ENCODE results near the gene PRSS50.
A peak's percentile ranks its signal among the peaks of the same experiment; 100 is the strongest.

Gene PRSS50

DNA sequence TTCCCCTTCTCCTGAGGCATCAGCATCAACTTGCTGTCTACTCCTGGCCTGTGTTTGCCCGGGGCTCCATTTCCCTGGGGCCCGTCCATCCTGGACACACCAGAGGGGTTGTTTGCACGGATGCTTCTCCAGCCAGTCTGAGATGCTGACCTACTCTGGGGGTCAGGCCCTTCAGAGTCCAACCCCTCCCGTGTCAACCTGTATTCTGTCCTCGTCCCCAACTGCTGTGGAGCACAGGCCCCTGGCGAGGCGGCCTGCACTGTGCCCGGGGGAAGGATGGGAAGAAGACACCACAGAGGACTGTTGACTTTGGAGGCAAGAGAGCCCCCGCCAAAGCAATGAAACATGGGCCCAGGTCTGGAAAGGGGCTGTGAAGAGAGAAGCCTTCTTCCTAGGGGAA lies 50.0 kb downstream of the PRSS50 start:
- DNase-seq: no peak

- no peak for DNase-seq
Observed at GRCh38 chr3:46667061-46667621, 50.5 kb downstream of the PRSS50 start.

- DNase-seq: no peak
Observed at GRCh38 chr3:46666453-46666845, 51.2 kb downstream of the PRSS50 start.

GRCh38 chr3:46665763-46666452 lies 51.8 kb downstream of the PRSS50 start:
- peak; percentile 42 for DNase-seq

GRCh38 chr3:46664971-46665762 lies 52.5 kb downstream of the PRSS50 start:
- peak; percentile 54 for DNase-seq

GRCh38 chr3:46664188-46664970 lies 53.3 kb downstream of the PRSS50 start:
- DNase-seq: peak; percentile 54

DNA sequence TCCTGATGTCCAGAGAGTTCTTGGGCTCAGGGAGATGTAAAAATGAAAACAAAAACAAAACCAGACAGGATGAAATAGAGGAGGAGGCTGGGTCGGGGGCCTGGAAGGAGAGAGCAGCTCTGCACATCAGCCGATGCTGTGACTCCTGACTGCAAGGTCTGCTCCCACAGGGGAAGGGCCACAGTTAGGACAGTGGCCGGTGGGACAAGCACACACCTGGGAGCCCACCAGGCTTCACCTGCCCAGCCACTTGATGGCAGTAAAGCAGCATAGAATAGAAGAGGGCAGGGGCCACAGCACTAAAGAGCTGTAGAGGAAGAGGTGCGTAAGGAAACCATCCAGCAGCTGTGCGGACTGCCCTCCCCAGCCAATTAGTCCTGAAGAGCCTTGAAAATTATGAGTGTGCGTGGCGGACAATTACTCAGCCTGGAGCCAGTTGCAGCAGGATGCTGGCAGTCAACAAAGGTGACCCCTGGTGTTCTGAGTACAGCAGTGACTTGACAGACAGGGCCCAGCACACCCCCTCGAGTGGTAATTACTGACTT lies 54.0 kb downstream of the PRSS50 start:
- peak; percentile 54 for DNase-seq

GRCh38 chr3:46662771-46663551 lies 54.7 kb downstream of the PRSS50 start:
- DNase-seq: peak; percentile 36
